ENCODE results near the gene TMEM176A.
A peak's percentile ranks its signal among the peaks of the same experiment; 100 is the strongest.
"Not testable (repeated sequence)": the region's sequence is repeated elsewhere in the genome, so short reads cannot be mapped to it uniquely, and the experiment has no call there.

Gene TMEM176A

DNA sequence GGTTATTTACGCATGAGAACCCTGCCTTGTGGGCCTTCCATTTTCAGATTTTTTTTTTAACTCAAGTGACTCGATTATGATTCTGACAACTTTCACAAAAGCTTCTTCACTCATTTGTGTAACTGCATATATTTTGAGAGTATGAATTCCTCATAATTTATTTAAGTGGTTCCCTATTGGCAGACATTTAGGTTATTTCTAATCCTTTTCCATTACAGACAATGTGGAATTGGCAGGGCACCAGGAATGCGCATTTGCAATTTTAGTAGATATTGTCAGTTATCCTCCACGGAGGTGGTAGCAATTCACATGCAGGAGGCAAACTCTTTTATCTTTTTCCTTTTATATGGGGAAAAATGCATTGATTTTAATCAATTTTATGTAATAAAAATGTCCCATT lies 2.9 kb upstream of the TMEM176A start:
- in situ Hi-C loops (cut with MboI; ENCODE audit: low sequenced_read_pairs) = no loop called here
- H3K4me3 ChIP-seq = no peak overlapping the region
- no peaks in the 10 kb centered on the region for H3K9me3 ChIP-seq
- 0 out of 2 replicates have a peak, but pooled peaks cover 5% of the 10 kb centered on the region for H3K27me3 ChIP-seq (ENCODE audit: low read depth)
- H3K4me1 ChIP-seq = no peaks in the 10 kb centered on the region
- H3K36me3 ChIP-seq (replicated peaks) = no peaks in the 10 kb centered on the region
- peak in 1 of 2 experiments; percentile 29 for DNase-seq (ENCODE audit: low spot score in 2 of 2)

GRCh38 chr7:150799156-150799555 lies 1.4 kb upstream of the TMEM176A start:
- no peak overlapping the region for H3K4me3 ChIP-seq
- H3K9me3 ChIP-seq = no peaks in the 10 kb centered on the region
- DNase-seq (ENCODE audit: low spot score in 2 of 2) = no peak
- H3K36me3 ChIP-seq (replicated peaks) = no peaks in the 10 kb centered on the region
- H3K4me1 ChIP-seq = no peaks in the 10 kb centered on the region
- in situ Hi-C loops (cut with MboI; ENCODE audit: low sequenced_read_pairs) = no loop called here
- 0 out of 2 replicates have a peak, but pooled peaks cover 5% of the 10 kb centered on the region for H3K27me3 ChIP-seq (ENCODE audit: low read depth)

DNA sequence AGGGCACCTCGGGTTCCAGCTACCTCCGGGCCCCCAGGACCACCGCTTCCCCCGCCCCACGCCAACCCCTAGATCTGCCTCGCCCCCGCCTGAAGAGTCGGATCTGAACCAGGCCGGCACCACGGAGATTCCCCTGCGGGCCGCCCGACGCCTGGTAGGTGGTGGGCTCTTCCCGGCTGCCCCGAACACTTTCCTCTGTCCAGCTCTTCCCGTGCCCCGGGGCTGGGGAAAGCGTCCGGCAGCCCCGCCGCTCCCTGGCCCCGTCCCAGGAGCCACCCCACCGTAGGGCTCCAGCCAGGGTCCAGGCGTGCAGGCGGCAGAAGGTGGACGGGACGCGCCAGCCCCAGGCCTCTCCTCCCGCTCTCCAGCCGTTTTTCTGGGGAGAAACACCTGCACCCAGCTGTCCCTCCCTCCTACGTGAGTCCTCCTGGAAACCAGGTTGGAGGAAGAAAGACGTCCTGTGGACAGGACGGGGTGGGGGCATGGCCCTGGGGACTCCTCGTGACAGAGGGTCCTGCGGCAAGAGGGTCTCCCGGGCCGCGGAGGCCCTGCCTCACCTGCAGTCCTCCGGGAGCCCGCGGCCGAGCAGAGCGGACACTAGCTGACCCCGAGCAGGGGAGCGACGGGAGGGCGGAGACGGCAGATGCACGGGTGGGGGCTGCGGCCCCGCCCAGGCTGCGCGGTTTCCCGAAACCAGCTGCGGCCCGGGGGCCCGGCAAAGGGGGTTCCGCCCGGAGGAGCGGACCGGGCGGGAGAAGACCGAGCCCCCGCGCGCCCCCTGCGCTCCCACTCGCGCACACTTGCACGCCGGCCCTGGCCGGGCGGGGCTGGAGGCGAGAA lies 608 bp upstream of the TMEM176A start, which contains the start of gene TMEM176B:
Gene TMEM176B, minus strand, starts transcription at position 624 of the 840 bp plus-strand sequence. CDS start 3,795 bp downstream, outside the sequence.
- Histone ChIP-seq H3K9me3 (no peaks in the 10 kb centered on the region), H3K4me3 (no peak within 1 kb of the TSS), H3K36me3 (replicated peaks) (no peaks in the 10 kb centered on the region), H3K27me3 (ENCODE audit: low read depth) (0 out of 2 replicates have a peak, but pooled peaks cover 5% of the 10 kb centered on the region), H3K4me1 (no peaks in the 10 kb centered on the region)
- in situ Hi-C loops (cut with MboI; ENCODE audit: low sequenced_read_pairs) = no loop called here
- DNase-seq (ENCODE audit: low spot score in 2 of 2) = no peak

DNA sequence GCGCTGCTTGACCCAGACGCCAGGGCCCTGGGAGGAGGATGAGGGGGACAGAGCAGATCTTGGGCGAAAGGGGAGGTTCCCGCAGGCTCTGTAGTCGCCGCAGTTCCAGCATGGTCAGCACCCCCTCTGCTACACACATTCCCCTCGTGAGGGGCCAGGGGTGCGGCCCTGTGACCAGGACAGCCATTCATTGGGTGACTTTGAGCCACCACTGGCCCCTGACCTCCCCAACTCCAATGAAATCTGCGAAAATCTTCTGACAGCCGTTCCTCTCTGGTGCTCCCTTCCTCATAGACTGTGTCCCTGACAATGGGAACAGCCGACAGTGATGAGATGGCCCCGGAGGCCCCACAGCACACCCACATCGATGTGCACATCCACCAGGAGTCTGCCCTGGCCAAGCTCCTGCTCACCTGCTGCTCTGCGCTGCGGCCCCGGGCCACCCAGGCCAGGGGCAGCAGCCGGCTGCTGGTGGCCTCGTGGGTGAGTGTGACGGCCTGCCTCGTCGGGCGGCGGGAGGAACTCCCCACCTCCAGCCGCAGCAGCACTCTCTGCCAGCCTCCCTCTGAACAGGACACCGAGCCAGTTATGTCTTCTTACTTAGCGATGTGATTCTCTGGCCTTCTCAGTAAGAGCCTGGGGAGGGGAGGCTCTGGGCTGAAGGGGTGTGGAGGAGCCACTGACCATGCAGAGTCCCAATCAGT lies 825 bp downstream of the TMEM176A start:
- Histone ChIP-seq H3K36me3 (replicated peaks) (no peaks in the 10 kb centered on the region), H3K4me1 (no peaks in the 10 kb centered on the region), H3K27me3 (ENCODE audit: low read depth) (0 out of 2 replicates have a peak, but pooled peaks cover 5% of the 10 kb centered on the region), H3K9me3 (no peaks in the 10 kb centered on the region), H3K4me3 (no peak overlapping the region)
- no peak for DNase-seq (ENCODE audit: low spot score in 2 of 2)
- in situ Hi-C loops (cut with MboI; ENCODE audit: low sequenced_read_pairs) = no loop called here

DNA sequence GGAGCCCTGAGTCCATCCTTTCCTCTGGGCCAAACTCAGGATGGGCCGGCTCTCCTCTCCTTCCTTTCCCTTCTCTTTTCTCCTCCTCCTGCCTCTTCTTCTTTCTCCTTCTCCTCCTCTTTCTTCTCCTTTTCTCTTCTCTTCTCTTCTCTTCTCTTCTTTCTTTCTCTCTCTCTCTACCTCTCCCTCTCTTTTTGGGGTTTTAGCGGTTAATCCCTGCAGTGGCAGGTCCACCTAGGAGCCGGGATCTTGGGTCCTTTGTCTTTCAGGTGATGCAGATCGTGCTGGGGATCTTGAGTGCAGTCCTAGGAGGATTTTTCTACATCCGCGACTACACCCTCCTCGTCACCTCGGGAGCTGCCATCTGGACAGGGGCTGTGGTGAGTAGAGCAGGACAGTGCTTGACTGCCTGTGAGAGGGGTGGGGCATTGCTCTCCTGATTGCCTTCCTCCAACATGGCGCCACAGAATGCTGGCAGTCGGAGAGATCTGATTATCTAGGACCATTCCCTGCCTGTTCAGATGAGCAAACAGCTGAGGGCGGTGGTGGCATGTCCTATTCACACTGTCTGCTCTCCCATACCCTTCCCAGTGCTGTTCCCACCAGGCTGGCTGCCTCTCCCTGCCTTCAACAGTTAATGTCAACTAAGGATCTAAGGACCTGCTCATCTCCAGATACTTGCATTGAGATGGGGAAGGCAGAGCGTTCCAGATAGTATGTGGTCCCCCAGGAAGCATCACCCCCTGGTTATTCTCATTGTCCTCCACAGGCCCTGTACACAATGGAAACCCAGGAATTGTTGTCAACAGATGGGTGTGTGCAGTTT lies 1.6 kb downstream of the TMEM176A start:
- H3K36me3 ChIP-seq (replicated peaks) = no peaks in the 10 kb centered on the region
- no peak overlapping the region for H3K4me3 ChIP-seq
- H3K4me1 ChIP-seq = no peaks in the 10 kb centered on the region
- in situ Hi-C loops (cut with MboI; ENCODE audit: low sequenced_read_pairs) = no loop called here
- H3K27me3 ChIP-seq (ENCODE audit: low read depth) = 0 out of 2 replicates have a peak, but pooled peaks cover 5% of the 10 kb centered on the region
- no peaks in the 10 kb centered on the region for H3K9me3 ChIP-seq
- no peak for DNase-seq (ENCODE audit: low spot score in 2 of 2)

DNA sequence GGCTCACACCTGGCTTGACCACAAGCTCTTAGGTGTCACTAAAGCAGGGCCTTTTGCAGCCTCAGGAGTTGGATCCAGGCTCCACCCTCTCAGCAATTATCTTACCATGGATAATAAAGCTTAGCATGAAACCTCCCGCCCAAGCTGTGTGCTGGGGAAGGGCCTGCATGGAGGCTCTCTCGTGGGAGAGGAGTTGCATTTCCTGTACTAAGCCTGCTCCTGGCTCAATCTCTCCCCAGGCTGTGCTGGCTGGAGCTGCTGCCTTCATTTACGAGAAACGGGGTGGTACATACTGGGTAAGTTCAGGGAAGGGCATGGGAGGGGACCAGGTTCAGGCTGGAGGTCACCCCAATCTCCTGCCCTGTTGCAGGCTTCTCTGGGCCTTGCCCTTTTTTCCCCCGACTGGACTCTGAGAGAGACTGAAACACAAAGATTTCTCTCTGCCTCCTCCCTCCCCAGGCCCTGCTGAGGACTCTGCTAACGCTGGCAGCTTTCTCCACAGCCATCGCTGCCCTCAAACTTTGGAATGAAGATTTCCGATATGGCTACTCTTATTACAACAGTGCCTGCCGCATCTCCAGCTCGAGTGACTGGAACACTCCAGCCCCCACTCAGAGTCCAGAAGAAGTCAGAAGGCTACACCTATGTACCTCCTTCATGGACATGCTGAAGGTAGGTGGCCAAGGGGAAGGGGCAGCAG lies 2.7 kb downstream of the TMEM176A start:
- Histone ChIP-seq H3K27me3 (ENCODE audit: low read depth) (no peaks in the 10 kb centered on the region), H3K4me3 (no peak overlapping the region), H3K36me3 (replicated peaks) (no peaks in the 10 kb centered on the region), H3K4me1 (no peaks in the 10 kb centered on the region), H3K9me3 (no peaks in the 10 kb centered on the region)
- DNase-seq (ENCODE audit: low spot score in 2 of 2) = no peak
- in situ Hi-C loops (cut with MboI; ENCODE audit: low sequenced_read_pairs) = no loop called here

DNA sequence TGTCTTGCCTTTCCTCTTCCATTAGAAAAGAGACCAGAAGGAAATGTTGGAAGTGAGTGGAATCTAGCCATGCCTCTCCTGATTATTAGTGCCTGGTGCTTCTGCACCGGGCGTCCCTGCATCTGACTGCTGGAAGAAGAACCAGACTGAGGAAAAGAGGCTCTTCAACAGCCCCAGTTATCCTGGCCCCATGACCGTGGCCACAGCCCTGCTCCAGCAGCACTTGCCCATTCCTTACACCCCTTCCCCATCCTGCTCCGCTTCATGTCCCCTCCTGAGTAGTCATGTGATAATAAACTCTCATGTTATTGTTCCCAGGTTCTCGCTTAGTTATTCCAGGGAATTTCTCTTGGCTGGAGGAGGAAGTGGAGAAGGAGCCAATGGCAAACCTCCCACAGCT lies 4.2 kb downstream of the TMEM176A start:
- Histone ChIP-seq H3K4me3 (no peak overlapping the region), H3K36me3 (replicated peaks) (no peaks in the 10 kb centered on the region), H3K4me1 (no peaks in the 10 kb centered on the region), H3K27me3 (ENCODE audit: low read depth) (no peaks in the 10 kb centered on the region), H3K9me3 (no peaks in the 10 kb centered on the region)
- in situ Hi-C loops (cut with MboI; ENCODE audit: low sequenced_read_pairs) = no loop called here
- no peak for DNase-seq (ENCODE audit: low spot score in 2 of 2)

GRCh38 chr7:150805864-150806263 lies 5.3 kb downstream of the TMEM176A start:
- no peaks in the 10 kb centered on the region for H3K27me3 ChIP-seq (ENCODE audit: low read depth)
- no peaks in the 10 kb centered on the region for H3K36me3 ChIP-seq (replicated peaks)
- H3K4me1 ChIP-seq = no peaks in the 10 kb centered on the region
- H3K9me3 ChIP-seq = no peaks in the 10 kb centered on the region
- in situ Hi-C loops (cut with MboI; ENCODE audit: low sequenced_read_pairs) = no loop called here
- no peak overlapping the region for H3K4me3 ChIP-seq
- no peak for DNase-seq (ENCODE audit: low spot score in 2 of 2)

DNA sequence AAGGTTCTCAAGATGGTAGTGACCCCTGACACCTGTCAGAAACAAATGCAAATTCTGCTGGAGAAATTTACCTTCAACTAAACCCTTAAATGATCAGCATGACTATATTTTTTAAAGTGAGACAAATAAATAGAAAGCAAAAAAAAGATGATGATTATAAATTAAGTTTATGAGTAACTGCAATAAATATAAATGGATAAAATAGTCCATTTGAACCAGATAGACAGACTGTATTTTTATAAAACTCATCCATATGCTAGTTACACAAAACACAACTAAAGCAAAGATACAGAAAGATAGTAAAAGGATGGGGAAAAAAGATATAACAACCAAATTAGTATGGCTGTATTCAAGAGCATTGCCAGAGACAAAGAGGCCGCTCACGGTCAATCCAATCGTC lies 5.9 kb downstream of the TMEM176A start:
- H3K4me3 ChIP-seq = no peak overlapping the region
- no peaks in the 10 kb centered on the region for H3K27me3 ChIP-seq (ENCODE audit: low read depth)
- H3K4me1 ChIP-seq = no peaks in the 10 kb centered on the region
- DNase-seq (ENCODE audit: low spot score in 2 of 2) = no peak
- in situ Hi-C loops (cut with MboI; ENCODE audit: low sequenced_read_pairs) = no loop called here
- no peaks in the 10 kb centered on the region for H3K36me3 ChIP-seq (replicated peaks)
- no peaks in the 10 kb centered on the region for H3K9me3 ChIP-seq

GRCh38 chr7:150806863-150807262 lies 6.3 kb downstream of the TMEM176A start:
- Histone ChIP-seq H3K4me1 (no peaks in the 10 kb centered on the region), H3K9me3 (no peaks in the 10 kb centered on the region), H3K27me3 (ENCODE audit: low read depth) (no peaks in the 10 kb centered on the region), H3K4me3 (no peak overlapping the region), H3K36me3 (replicated peaks) (no peaks in the 10 kb centered on the region)
- no peak for DNase-seq (ENCODE audit: low spot score in 2 of 2)
- in situ Hi-C loops (cut with MboI; ENCODE audit: low sequenced_read_pairs) = no loop called here

- H3K27me3 ChIP-seq (ENCODE audit: low read depth); H3K4me1 ChIP-seq; DNase-seq (ENCODE audit: low spot score in 2 of 2); H3K9me3 ChIP-seq; in situ Hi-C loops (cut with MboI; ENCODE audit: low sequenced_read_pairs); H3K36me3 ChIP-seq (replicated peaks); H3K4me3 ChIP-seq: not testable (repeated sequence)
Measured at GRCh38 chr7:150807616-150808438, 7.3 kb downstream of the TMEM176A start.

DNA sequence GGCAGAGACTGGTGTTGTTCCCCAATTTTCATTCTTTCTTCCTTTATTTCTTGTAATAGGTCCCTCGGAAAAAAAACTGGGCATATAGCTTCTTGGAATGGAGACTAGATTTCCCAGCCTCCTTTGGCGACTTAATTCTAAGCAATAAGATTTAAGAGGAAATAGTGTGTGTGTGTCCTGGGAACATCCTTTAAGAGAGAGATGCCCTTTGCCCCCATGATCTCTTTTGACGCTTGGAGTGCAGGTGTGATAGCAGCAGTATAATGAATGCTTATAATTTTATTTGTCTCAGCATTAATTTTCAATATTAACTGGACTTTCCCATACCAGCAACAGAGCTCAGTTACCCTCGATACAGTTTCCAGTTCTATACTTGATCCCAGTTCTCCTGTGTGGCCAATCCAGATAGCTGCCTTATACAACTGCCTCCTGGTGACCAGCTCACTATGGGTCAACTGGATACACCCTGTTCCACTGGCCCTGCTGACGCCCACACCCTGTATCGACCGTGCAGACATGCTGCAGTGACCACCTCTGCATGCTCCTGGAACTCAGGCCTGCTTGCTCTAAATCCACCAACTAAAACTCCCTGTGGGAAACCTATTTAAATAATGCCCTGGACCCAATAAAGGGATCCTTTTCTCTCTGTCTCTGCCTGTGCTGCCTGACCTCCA lies 13.9 kb downstream of the TMEM176A start:
- Histone ChIP-seq H3K9me3 (no peaks in the 10 kb centered on the region), H3K4me1 (no peaks in the 10 kb centered on the region), H3K4me3 (no peak overlapping the region), H3K36me3 (replicated peaks) (no peaks in the 10 kb centered on the region), H3K27me3 (ENCODE audit: low read depth) (0 out of 2 replicates have a peak, but pooled peaks cover 7% of the 10 kb centered on the region)
- in situ Hi-C loops (cut with MboI; ENCODE audit: low sequenced_read_pairs) = no loop called here
- no peak for DNase-seq (ENCODE audit: low spot score in 2 of 2)

Data from HAP-1 (cell line).